Kidney epithelial cell (primary cell): ENCODE measurements around the gene GEMIN8. TPM values are rescaled to one million over a fixed set of nuclear protein-coding genes. Genes with fewer than 3 reads are reported as not detected.

Source experiments
- DNase-seq: peaks from one replicate; pipeline ENCODE4 v3.0.0-alpha.2; 2010; ENCODE audit warnings: low read depth
- H3K27me3 ChIP-seq: 2 replicates; pipeline ENCODE4 v1.6.0; 2011; ENCODE audit warnings: low read length; ENCODE audit not compliant: control insufficient read depth, insufficient read depth
- H3K36me3 ChIP-seq: 2 replicates; pipeline ENCODE4 v1.5.1; 2011; ENCODE audit warnings: low read length; ENCODE audit not compliant: control insufficient read depth, insufficient read depth
- H3K4me3 ChIP-seq: 2 replicates; pipeline ENCODE4 v1.5.1; 2011; ENCODE audit warnings: low read depth, mild to moderate bottlenecking, control low read depth, low read length
- CTCF ChIP-seq: IDR thresholded peaks from 2 replicates; pipeline ENCODE4 v1.5.1; 2011; ENCODE audit warnings: mild to moderate bottlenecking, moderate library complexity, low read length, control low read depth, inconsistent platforms; ENCODE audit not compliant: insufficient read depth, poor library complexity, severe bottlenecking
- total RNA-seq: library from RNA; depleted of rRNA; stranded (reverse); fragments of >200 nt; gene quantifications from 2 replicates; pipeline ENCODE4 v1.2.3, GENCODE V29; 2015

Gene GEMIN8
- total RNA-seq, 1 donor from 2014 or later: 19.1 TPM

- H3K36me3 ChIP-seq: no peaks in the 10 kb centered on the region
- DNase-seq: no peak
- TF ChIP-seq CTCF: no peak
- no peaks in the 10 kb centered on the region for H3K27me3 ChIP-seq
- no peak overlapping the region for H3K4me3 ChIP-seq
Measured at GRCh38 chrX:14003028-14003427, 26.7 kb downstream of the GEMIN8 start.

GRCh38 chrX:13996650-13997049 lies 33.0 kb downstream of the GEMIN8 start:
- H3K36me3 ChIP-seq: no peaks in the 10 kb centered on the region
- H3K27me3 ChIP-seq: no peaks in the 10 kb centered on the region
- TF ChIP-seq CTCF: no peak
- no peak for DNase-seq
- no peak overlapping the region for H3K4me3 ChIP-seq

GRCh38 chrX:13994536-13995080 lies 35.1 kb downstream of the GEMIN8 start:
- no peak for TF ChIP-seq CTCF
- no peak for DNase-seq
- no peaks in the 10 kb centered on the region for H3K27me3 ChIP-seq
- no peaks in the 10 kb centered on the region for H3K36me3 ChIP-seq
- no peak overlapping the region for H3K4me3 ChIP-seq

- no peak for TF ChIP-seq CTCF
- H3K27me3 ChIP-seq: no peaks in the 10 kb centered on the region
- no peaks in the 10 kb centered on the region for H3K36me3 ChIP-seq
- H3K4me3 ChIP-seq: no peak overlapping the region
- DNase-seq: no peak
Measured at GRCh38 chrX:13994104-13994503, 35.6 kb downstream of the GEMIN8 start.

GRCh38 chrX:13990126-13990800 lies 39.4 kb downstream of the GEMIN8 start:
- H3K27me3 ChIP-seq: no peaks in the 10 kb centered on the region
- DNase-seq: no peak
- no peak overlapping the region for H3K4me3 ChIP-seq
- no peak for TF ChIP-seq CTCF
- H3K36me3 ChIP-seq: no peaks in the 10 kb centered on the region
